GM12872 (cell line): ENCODE results near the gene TM4SF18.

Source experiments
- CTCF ChIP-seq: IDR thresholded peaks from 3 replicates; pipeline ENCODE4 v1.5.1; 2011; ENCODE audit warnings: low read depth, mild to moderate bottlenecking, low read length, moderate library complexity; ENCODE audit not compliant: insufficient read depth

TM4SF18 gene

DNA sequence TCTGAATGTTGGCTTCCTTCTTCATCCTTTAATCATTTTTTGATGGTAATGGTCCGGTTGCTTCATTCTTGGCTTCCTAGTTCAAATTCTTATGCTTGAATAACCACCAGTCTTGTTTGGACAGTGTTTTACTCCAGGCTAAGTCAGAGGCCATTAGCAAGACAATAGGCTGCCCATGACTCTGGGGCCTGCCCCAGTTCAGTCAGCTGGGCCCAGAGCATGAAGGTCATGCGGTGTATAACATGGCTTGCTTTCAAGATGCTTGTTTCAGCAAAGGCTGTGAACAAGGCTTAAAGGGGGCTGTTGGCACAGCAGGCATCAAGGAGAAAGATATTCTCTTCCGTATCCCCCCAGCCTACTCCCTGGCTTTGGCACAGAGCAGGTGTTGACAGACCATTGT lies 13.7 kb downstream of the TM4SF18 start:
- no peak for TF ChIP-seq CTCF

- TF ChIP-seq CTCF: no peak
Observed at GRCh38 chr3:149317072-149317471, 16.4 kb downstream of the TM4SF18 start.

- no peak for TF ChIP-seq CTCF
Observed at GRCh38 chr3:149316437-149316836, 17.0 kb downstream of the TM4SF18 start.

DNA sequence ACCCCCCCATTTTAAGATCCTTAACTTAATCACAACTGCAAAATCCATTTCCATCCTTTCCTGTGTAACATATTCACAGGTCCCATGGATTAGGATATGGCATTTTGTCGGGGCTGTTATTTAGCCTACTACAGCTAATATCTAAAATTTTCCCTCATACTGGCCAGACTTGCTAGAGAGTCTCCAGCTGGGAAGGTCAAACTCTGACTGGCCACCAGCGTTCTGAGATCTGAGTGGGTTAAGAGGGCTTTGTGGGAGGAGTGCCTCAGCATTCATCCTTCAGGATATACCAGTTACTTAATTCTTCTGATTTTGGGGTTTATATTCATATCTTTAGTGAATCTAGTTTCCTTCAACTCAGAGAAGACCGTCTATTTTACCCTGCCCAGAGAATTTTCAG lies 17.7 kb downstream of the TM4SF18 start:
- no peak for TF ChIP-seq CTCF

GRCh38 chr3:149314807-149315578 lies 18.4 kb downstream of the TM4SF18 start:
- TF ChIP-seq CTCF: no peak

GRCh38 chr3:149313542-149313941 lies 19.9 kb downstream of the TM4SF18 start:
- TF ChIP-seq CTCF: no peak

GRCh38 chr3:149310796-149311534 lies 22.5 kb downstream of the TM4SF18 start:
- no peak for TF ChIP-seq CTCF
